ENCODE results near the gene GLMP.

The GLMP gene

DNA sequence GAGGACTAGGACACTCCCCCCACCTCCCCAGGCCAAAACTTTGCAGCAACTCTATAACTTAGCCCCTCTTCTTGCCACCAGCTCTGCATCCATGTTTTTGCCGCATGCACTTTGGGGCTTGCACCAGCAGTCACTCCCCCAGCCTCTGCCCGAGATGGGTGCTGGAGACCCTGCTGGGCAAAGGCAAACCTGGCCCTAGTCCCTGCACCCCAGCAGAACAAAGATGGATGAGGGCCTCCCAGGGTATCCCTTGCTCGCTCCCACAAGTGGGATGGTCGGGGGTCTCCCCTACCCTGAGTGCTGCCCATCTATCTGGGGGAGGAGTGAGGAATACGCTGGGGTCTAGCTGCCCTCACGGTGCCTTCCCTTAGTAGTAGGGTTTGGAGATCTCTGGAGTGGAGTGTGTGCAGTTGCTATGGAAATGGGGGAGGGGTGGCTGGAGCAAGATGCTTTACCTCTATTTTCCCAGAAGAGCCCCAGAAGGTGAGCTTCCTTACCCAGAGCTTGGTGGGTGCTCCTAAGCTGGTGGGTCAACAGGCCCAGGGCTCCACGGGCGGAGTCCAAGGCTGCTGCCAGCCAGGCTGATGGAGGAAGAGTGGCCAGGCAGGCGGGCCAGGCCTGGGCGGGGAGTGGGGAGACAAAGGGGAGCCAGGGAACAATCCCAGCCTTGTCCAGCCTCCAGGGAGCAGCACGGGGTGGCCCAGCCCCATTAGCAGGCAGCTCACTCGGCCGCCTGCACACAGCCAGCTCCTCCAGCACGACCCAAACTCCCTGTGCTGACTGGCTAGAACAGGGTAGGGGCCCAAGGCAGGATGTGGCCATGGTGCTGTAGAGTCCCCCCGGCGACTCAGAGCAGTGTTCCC is 47.8 kb downstream of the GLMP start, which contains the start of gene PAQR6:
PAQR6 (minus strand) TSS at position 597 of the 863 bp plus-strand sequence. CDS start 1,325 bp downstream, outside the sequence.
- DNase-seq, result no peak

DNA sequence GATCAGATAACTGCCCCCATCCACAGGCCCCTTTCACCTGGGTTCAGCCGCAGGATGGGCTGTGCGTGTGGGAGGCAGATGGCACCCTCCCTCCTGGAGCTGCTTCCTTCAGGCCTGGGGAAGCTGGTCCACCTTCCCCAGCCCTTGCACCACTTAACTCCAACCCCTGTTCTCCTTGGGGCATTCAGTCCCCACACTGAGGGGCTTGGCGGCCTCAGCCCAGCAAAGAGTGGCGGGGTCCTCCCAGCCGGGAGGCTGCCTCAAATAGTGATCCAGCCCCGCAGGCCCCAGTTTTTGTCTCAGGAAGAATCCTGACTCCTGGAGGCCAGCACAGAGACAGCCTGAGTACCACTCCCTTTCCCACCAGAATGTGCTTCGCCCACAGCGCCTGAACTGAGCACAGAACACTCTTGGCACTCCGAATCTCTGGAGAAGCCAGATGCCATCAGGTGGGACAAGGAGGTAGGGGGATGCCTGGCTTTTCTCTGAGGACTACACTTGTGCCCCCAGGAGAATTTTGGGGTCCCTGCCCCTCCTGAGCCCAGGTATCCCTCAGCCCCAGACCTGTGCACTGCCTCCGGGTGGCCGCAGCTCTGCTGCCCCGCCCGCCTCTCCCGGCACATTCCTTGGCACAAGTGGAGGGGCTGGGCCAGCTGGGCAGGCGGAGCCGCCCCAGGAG is 48.6 kb downstream of the GLMP start:
- DNase-seq, result no peak

DNA sequence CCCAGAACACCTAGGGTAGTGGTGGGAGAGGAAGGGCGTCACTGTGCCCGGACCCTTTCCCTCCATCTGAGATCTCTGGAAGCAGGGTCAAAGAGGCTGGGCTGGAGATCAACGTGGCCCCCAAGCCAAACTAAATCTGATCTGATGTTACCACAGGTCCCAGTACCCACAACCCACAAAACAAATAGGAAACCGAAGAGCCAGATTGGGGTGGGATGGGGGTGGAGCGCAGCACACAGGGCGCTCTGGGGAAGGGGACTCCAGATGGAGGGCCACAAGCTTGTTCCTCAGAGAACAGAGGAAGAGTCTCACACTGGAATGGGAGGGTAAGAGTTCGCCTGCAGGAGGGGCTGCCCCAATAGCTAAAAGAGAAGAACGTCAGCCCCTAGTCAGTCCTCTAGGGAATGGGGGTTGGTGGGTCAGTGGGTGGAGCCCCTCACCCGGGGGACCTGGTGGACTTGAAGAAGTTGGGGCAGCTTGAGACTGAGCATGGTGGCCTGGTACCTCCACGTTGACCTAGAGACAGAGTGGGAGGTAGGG is 49.2 kb downstream of the GLMP start:
- no peak for DNase-seq

DNA sequence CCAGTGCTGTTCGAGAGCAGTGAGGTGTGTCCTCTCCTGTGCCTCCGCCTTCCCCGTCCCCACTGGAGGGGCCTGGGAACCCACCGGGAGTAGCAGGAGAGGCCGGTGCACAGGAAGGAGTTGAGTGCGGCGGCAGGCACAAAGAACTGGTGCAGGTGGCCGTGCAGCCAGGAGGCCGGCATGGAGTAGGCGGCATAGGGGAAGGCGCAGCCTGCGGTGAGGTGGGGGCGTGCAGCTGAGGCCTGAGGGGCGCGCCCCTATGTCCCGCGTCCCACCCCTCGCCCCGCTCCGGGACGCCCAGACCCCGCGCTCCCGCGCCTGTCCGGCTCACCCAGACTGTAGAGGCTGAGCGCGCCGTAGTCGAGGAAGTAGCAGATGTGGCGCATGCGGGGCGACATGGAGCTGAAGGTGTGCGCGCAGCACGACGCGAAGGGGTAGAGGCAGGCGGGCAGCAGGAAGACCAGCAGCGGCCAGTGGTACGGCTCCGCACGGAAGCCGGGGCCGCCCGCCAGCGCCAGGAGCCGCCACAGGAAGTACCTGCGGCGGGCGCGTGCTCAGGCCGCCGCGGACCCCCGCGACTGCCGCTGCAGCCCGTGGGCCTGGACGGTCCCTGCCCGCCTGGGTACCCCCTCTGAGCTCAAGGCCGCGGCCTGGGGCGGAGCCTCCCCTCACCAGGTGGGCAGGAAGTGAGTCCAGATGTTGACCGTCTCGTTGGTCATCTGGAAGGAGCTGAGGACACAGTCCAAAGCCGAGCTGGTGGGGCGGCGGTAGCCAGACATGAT is 49.8 kb downstream of the GLMP start:
- peak; percentile 55 for DNase-seq

DNA sequence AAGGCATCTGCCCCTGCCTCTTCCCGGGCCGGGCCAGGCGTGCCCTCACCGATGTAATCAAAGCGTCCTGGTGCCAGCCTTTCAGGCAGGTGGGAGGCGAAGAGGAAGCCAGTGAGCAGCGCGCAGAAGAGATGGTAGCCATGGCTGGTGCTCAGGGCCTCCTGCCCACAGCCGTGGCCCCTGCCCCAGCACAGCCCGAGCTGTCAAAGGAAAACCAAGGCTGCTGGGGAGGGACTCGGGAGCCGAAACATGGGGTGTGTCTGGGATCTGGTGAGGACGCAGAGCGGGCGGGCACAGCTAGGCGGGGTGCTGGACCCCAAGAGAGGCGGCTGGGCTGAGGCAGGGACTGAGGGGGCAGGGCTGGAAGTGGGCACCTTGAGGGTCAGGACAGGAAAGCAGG is 50.8 kb downstream of the GLMP start:
- DNase-seq, result no peak

DNA sequence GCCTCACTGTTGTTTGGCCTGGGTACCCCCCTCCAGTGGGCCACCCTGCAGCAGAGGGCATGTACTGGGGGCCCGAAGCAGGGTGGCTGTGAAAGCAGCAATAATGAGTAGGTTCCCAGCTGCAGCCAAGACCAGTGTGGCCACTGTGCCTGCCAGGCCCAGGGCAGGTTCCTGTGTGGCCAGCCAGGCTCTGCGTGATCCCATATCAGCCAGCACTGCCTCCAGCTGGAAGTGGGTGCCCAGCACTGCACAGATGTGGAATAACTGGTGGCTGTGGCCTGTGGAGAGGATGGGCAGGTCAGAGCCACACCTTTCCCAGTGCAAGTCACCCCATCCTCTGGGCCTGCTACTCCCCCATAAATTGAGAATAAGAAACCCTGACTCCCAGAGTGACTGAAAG is 51.4 kb downstream of the GLMP start:
- no peak for DNase-seq

DNA sequence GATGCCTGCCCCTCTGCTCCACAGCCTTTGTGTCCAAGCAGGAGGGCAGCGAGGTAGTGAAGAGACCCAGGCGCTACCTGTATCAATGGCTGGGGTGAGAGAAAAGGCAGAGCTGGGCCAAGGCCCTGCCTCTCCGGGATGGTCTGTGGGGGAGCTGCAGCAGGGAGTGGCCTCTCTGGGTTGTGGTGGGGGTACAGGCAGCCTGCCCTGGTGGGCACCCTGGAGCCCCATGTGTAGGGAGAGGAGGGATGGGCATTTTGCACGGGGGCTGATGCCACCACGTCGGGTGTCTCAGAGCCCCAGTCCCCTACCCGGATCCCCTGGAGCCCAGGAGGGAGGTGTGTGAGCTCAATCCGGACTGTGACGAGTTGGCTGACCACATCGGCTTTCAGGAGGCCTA is 52.7 kb downstream of the GLMP start:
- DNase-seq, result no peak
